GM12864 (cell line): ENCODE results near the gene SLC39A2.

Experiments used
- DNase-seq: peaks from one replicate; pipeline ENCODE4 v3.0.0-alpha.2; 2011; ENCODE audit warnings: low read depth
- H3K4me3 ChIP-seq: 2 replicates; pipeline ENCODE4 v1.5.1; 2011; ENCODE audit warnings: mild to moderate bottlenecking, low read depth, low read length, control low read depth
- TF ChIP-seq, protein P1 (sequence below): IDR thresholded peaks from 2 replicates; pipeline ENCODE4 v1.5.1; 2011; ENCODE audit warnings: low read depth, mild to moderate bottlenecking, moderate library complexity, low read length, control low read depth, inconsistent platforms; ENCODE audit errors: missing control alignments

The SLC39A2 gene

DNA sequence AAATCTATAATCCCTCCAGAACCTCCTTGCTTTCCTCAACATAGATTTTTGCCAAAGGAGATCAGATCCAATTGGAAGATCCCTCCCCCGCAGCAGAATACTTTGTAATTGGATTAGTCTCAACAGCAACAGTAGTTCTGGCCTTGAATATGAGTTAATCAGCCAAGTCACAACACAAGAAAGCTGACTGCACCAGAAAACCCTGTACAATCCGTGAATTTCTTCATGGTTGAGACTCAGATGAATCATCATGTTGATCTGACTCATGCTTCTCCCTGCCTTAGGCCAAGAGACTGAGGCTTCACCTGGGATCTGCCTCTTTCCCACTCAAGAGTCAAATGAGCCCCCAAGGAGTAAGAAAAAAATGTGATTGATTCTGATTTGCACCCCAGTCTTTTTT, 12.3 kb upstream of the SLC39A2 start:
- no peak for DNase-seq
- no peak overlapping the region for H3K4me3 ChIP-seq
- TF ChIP-seq, protein P1, sequence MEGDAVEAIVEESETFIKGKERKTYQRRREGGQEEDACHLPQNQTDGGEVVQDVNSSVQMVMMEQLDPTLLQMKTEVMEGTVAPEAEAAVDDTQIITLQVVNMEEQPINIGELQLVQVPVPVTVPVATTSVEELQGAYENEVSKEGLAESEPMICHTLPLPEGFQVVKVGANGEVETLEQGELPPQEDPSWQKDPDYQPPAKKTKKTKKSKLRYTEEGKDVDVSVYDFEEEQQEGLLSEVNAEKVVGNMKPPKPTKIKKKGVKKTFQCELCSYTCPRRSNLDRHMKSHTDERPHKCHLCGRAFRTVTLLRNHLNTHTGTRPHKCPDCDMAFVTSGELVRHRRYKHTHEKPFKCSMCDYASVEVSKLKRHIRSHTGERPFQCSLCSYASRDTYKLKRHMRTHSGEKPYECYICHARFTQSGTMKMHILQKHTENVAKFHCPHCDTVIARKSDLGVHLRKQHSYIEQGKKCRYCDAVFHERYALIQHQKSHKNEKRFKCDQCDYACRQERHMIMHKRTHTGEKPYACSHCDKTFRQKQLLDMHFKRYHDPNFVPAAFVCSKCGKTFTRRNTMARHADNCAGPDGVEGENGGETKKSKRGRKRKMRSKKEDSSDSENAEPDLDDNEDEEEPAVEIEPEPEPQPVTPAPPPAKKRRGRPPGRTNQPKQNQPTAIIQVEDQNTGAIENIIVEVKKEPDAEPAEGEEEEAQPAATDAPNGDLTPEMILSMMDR: no peak

DNA sequence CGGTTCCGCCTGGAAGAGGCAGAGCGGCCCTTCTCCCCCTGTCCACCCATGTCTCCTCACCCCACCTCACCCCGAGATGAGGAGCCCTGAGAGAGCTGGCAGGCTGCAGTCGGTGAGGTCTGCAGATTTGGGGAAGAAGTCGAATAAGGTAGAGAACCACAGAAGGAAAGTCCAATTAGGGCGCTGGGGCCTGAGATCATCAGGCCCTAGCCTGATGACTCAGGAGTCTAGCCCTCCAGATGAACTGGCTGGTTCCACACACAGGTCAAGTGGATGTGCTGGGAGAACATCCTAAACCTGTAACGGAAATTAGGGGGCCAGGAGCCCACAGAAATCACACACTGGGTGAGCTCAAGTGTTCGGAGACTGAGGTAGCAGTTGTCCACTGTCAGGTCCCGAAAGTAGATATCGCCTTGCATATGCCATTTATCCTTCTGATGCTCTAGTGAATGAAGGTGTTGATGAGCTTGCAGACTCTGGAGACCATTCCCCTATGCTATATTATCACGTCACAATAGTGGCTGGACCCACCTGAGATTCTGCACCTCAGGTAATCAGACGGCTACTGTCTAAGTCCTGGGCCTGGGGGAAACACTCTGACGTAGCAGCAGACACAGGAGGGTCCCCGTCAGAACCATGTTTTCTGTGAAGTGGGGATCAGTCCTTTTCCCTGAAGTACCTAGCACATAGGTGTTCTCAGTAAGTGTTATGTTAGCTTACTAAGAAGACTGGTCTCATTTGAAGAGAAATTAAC, 10.2 kb upstream of the SLC39A2 start:
- no peak for DNase-seq
- peak overlapping the region; percentile 42; the same call in 1 of the 2 replicates for H3K4me3 ChIP-seq
- TF ChIP-seq, protein P1: no peak

DNA sequence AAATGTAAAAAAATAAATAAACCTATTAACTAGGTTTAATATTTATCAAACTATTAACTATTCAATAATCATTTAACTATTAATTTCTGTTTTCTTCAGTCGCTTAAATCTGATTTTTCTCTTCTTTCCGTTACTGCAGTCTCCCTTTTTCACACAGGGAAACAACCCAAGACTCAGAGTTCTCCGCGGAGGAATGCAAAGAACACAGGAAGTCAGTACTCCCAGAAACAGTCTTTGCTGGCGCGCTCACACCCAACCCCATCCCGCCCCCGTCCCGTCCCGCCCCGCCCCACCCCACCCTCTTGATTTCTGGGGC, 9.7 kb upstream of the SLC39A2 start:
- H3K4me3 ChIP-seq: peak overlapping the region; percentile 42; the same call in 1 of the 2 replicates
- TF ChIP-seq, protein P1: no peak
- DNase-seq: no peak

DNA sequence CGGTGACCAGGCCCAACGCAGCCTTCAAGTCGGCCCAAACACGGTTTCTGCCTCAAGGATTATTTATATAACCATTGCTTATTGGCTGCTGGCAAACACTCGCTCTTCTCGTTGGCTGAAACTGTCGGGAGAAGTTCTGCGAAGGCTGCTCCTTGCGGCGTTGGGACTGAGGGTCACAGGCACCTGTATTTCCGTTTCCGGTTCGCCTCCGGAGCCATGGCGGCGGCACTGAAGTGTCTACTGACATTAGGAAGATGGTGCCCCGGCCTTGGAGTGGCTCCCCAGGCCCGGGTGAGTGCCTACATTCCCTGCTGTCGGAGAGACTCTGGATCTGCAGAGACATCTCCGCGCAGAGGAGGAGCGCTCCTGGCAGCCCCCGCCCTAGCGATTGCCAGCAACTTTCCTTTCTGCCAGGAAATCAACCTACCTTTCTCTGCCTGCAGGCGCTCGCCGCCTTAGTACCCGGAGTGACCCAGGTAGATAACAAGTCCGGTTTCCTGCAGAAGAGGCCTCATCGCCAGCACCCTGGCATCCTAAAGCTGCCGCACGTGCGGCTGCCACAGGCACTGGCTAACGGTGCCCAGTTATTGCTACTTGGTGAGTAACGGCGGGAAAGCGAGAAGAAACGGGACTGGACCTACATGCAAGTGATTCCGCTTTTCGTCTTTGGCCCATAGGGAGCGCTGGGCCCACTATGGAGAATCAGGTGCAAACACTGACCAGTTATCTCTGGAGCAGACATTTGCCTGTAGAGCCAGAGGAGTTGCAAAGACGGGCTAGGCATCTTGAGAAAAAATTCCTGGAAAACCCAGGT, 9.1 kb upstream of the SLC39A2 start, which contains the start of gene METTL17:
METTL17 (plus strand) TSS at position 194 of the 814 bp plus-strand sequence; CDS start at position 217, 23 bp downstream.
- H3K4me3 ChIP-seq: peak within 1 kb of the TSS; percentile 97
- TF ChIP-seq, protein P1: peak; percentile 42
- peak; percentile 96 for DNase-seq

DNA sequence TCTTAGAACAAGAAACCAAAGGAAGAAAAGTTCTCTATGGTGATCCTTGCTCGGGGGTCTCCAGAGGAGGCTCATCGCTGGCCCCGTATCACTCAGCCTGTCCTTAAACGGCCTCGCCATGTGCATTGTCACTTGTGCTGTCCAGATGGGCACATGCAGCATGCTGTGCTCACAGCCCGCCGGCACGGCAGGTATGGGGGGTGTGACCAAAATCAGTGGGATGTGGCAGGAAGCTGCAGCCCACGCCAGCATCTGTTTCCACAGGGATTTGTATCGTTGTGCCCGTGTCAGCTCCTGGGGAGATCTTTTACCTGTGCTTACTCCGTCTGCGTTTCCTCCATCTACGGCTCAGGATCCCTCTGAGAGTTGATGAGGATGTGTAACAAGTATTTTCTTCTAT, 2.6 kb upstream of the SLC39A2 start:
- TF ChIP-seq, protein P1: no peak
- DNase-seq: no peak
- H3K4me3 ChIP-seq: no peak overlapping the region

DNA sequence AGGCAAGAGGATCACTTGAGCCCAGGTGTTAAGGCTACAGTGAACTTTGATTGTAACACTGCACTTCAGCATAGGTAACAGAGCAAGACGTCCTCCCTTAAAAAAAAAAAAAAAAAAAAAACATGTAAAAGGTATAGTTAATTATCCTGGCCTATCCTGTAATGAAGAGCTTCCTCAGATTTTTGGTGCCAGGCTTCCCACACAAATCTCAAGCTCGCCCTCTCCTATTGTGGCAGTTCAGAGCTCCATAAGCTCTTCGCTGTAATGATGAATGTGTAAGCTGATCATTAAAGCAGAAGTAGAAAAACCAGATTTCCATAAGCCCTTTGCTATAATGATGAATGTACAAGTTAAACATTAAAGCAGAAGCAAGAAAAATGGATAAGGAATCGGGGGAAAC, 2.0 kb upstream of the SLC39A2 start:
- TF ChIP-seq, protein P1: no peak
- DNase-seq: no peak
- H3K4me3 ChIP-seq: no peak overlapping the region

DNA sequence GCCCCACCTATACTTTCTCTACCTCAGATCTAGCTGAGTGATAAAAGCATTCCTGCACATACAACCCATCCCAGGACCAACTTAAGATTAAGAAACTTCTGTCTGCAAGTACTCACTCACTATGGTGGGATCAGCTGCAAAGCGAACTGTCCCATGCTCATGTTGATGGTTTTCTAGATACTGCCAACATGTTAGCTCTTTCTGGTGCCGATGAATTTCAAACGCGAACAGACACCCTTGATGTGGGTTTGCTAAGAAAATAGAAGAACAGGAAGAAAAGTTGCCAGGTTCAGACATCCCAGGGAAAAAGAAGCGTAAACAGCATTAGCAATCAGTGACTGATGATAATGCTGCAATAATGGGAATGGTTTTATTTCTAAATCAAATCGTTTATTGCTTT, 1.5 kb upstream of the SLC39A2 start:
- no peak overlapping the region for H3K4me3 ChIP-seq
- TF ChIP-seq, protein P1: no peak
- no peak for DNase-seq
